Colonic mucosa (tissue), 4 donors: ENCODE data around the gene COPG1. TPM values are rescaled to one million over a fixed set of nuclear protein-coding genes. Genes with fewer than 3 reads are reported as not detected.
A peak's percentile ranks its signal among the peaks of the same experiment; 100 is the strongest.
"Not testable (repeated sequence)": the region's sequence is repeated elsewhere in the genome, so short reads cannot be mapped to it uniquely, and the experiment has no call there.

Experiments
- DNase-seq: peaks from one replicate; pipeline ENCODE4 v3.0.0-alpha.2; 2020
- H3K27ac ChIP-seq: fragments of 200-600 bp; one replicate; pipeline ENCODE4 v1.8.0; 2021
- H3K27me3 ChIP-seq: fragments of 200-600 bp; one replicate; pipeline ENCODE4 v1.8.0; 2021
- H3K36me3 ChIP-seq: fragments of 200-600 bp; one replicate; pipeline ENCODE4 v1.8.0; 2021
- H3K4me1 ChIP-seq: fragments of 200-600 bp; one replicate; pipeline ENCODE4 v1.8.0; 2021; ENCODE audit warnings: mild to moderate bottlenecking
- H3K4me3 ChIP-seq: fragments of 200-600 bp; one replicate; pipeline ENCODE4 v1.8.0; 2021
- H3K9ac ChIP-seq, 2 donors: one replicate each; pipeline ENCODE4 v1.7.0; 2013; ENCODE audit warnings: control low read depth in 2 of 2, low read depth in 2 of 2, low read length in 2 of 2
- H3K9me3 ChIP-seq: fragments of 200-600 bp; one replicate; pipeline ENCODE4 v1.8.0; 2021
- CTCF ChIP-seq: fragments of 200-600 bp; IDR thresholded peaks from one replicate; pipeline ENCODE4 v1.8.0; 2022; ENCODE audit warnings: antibody characterized with exemption, mild to moderate bottlenecking
- intact Hi-C: fragments of 100-400 bp; cut with DNase I; formaldehyde crosslinking; loops from one replicate; pipeline ENCODE4 v1.14.1; 2022
- total RNA-seq, 2 donors: library from RNA; stranded (reverse); fragmentation: NEBNext Ultra II Directional in 1 of 2; extraction: Animal tissue kit (Norgen Biotek cat#: 25700) in 1 of 2; gene quantifications; one replicate each; pipeline ENCODE4 v1.2.1, GENCODE V29; 2021
- donor health status: healthy.
- donor health status: DM: no; HTN: no; CAD: no.
- donor health status: DM: no; HTN: no; CAD: no.

Gene COPG1
- total RNA-seq, 2 donors from 2014 or later = 285 to 288 TPM

GRCh38 chr3:129245141-129245540, 4.3 kb upstream of the COPG1 start:
- Histone ChIP-seq H3K36me3 (no peaks in the 10 kb centered on the region), H3K4me1 (peaks cover 5% of the 10 kb centered on the region), H3K27ac (no peak overlapping the region), H3K4me3 (no peak overlapping the region), H3K9ac (no peak overlapping the region), H3K9me3 (no peaks in the 10 kb centered on the region), H3K27me3 (no peaks in the 10 kb centered on the region)
- intact Hi-C loops = loop anchor here (5.0 kb wide), 1 partner anchor 278 kb away; no protein-coding TSS in a partner anchor
- TF ChIP-seq CTCF = no peak
- no peak for DNase-seq

- H3K9me3 ChIP-seq, H3K27me3 ChIP-seq, H3K9ac ChIP-seq, H3K36me3 ChIP-seq, H3K27ac ChIP-seq, H3K4me3 ChIP-seq: not testable (repeated sequence)
- intact Hi-C loops = loop anchor here (5.0 kb wide), 1 partner anchor 278 kb away; no protein-coding TSS in a partner anchor
- TF ChIP-seq CTCF = peak; percentile 92
- peak; percentile 80 for DNase-seq
- peaks cover 10% of the 10 kb centered on the region for H3K4me1 ChIP-seq
Observed at GRCh38 chr3:129245641-129246306, 3.6 kb upstream of the COPG1 start.

GRCh38 chr3:129246636-129247035, 2.8 kb upstream of the COPG1 start:
- TF ChIP-seq CTCF = no peak
- Histone ChIP-seq H3K27me3 (no peaks in the 10 kb centered on the region), H3K36me3 (no peaks in the 10 kb centered on the region), H3K4me3 (no peak overlapping the region), H3K9me3 (no peaks in the 10 kb centered on the region), H3K27ac (no peak overlapping the region), H3K4me1 (peaks cover 10% of the 10 kb centered on the region), H3K9ac (no peak overlapping the region)
- no peak for DNase-seq
- intact Hi-C loops = loop anchor here (5.0 kb wide), 1 partner anchor 279 kb away; no protein-coding TSS in a partner anchor

GRCh38 chr3:129248286-129248979, 973 bp upstream of the COPG1 start:
- no peak for TF ChIP-seq CTCF
- H3K9me3 ChIP-seq = no peaks in the 10 kb centered on the region
- H3K27ac ChIP-seq = peak overlapping the region; percentile 90
- H3K36me3 ChIP-seq = peaks cover 14% of the 10 kb centered on the region
- intact Hi-C loops = loop anchor here (5.0 kb wide), 1 partner anchor 281 kb away; no protein-coding TSS in a partner anchor
- H3K27me3 ChIP-seq = no peaks in the 10 kb centered on the region
- peaks cover 10% of the 10 kb centered on the region for H3K4me1 ChIP-seq
- peak overlapping the region; percentile 83 for H3K4me3 ChIP-seq
- peak overlapping the region; percentile 98 to 100 for H3K9ac ChIP-seq
- no peak for DNase-seq

- no peak for DNase-seq
- Histone ChIP-seq H3K9ac (no peak overlapping the region), H3K4me1 (peaks cover 10% of the 10 kb centered on the region), H3K36me3 (peaks cover 57% of the 10 kb centered on the region), H3K4me3 (no peak overlapping the region), H3K27me3 (no peaks in the 10 kb centered on the region), H3K27ac (no peak overlapping the region), H3K9me3 (no peaks in the 10 kb centered on the region)
- intact Hi-C loops = no loop called here
- no peak for TF ChIP-seq CTCF
Observed at GRCh38 chr3:129252748-129253147, 3.3 kb downstream of the COPG1 start.
